Cardiac fibroblast (primary cell): ENCODE measurements around the gene CDK19.

Experiments
- DNase-seq, 2 donors: peaks; one replicate each; pipeline versions ENCODE4 v3.0.0 to v3.0.0-alpha.2; 2010; ENCODE audit warnings: low read depth in 2 of 2
- H3K4me3 ChIP-seq, 2 donors: replicated peaks in 1 of 2; 1 replicate in 1 of 2; 2 replicates in 1 of 2; pipeline ENCODE4 v1.5.1; 2011; ENCODE audit warnings: low read depth in 2 of 2, low read length in 2 of 2, mild to moderate bottlenecking in 2 of 2, moderate library complexity in 1 of 2
- CTCF ChIP-seq: IDR thresholded peaks from one replicate; pipeline ENCODE4 v1.5.1; 2011; ENCODE audit warnings: low read depth, mild to moderate bottlenecking, low read length, inconsistent platforms

The CDK19 gene

DNA sequence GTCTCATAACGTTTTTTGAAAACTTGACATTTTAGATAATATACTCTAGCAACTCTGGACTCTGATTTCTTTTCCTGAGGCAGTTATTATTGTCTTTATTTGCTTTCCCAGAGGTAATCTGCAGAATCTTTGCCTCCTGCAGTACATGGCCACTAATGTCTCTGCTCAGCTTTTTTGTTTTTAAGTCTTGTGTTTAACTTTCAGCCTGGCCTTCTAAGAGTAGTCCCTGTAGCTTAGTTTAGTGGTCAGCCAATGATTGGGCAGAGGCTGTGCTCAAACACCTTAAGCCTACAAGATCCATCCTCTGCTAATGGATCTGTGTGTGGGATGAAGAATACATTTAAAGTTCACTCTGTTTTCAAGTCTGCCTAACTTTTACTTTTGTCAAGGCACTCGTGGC is 241.7 kb downstream of the CDK19 start:
- H3K4me3 ChIP-seq = no peak overlapping the region
- no peak for TF ChIP-seq CTCF
- no peak for DNase-seq

- TF ChIP-seq CTCF = no peak
- H3K4me3 ChIP-seq = no peak overlapping the region
- no peak for DNase-seq
Measured at GRCh38 chr6:110573136-110573535, 242.1 kb downstream of the CDK19 start.

DNA sequence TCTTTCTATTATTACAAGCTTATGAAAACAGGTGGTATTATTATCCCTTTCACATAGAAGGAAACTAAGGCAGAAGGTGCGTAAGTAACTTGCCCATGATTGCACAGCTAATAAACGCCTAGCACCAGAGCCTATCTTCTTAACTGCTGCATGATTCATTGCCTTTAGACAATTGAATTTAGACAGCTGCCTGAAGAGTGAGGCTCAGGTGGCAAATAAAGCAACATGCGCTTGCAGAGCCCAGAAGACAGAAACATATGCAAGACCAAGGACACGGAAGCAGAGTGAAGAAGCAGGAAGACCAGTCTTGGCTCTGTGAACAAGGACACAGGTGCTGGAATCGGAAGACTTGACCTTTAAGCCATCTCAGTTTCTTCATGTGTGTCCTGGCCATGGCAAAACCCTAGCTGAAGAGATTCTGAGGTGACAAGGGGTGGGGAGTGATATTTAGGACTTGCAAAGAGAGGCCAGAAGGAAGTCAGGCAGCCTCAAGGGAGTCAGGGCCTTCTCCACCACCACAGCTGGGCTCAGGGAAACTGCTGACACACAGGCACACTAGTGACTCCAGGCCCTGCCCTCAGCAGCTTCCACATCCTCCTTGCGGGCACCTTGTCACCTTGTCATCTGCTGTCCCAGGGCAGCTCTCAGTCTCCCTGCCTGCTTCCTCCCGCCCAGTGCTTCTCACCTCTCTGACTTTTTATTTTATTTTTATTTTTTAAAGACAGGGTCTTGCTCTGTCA is 247.1 kb downstream of the CDK19 start:
- H3K4me3 ChIP-seq = no peak overlapping the region
- no peak for DNase-seq
- no peak for TF ChIP-seq CTCF

GRCh38 chr6:110566346-110567125 is 248.7 kb downstream of the CDK19 start:
- no peak for TF ChIP-seq CTCF
- no peak for DNase-seq
- no peak overlapping the region for H3K4me3 ChIP-seq

GRCh38 chr6:110564703-110565421 is 250.4 kb downstream of the CDK19 start:
- H3K4me3 ChIP-seq = no peak overlapping the region
- DNase-seq = no peak
- no peak for TF ChIP-seq CTCF

DNA sequence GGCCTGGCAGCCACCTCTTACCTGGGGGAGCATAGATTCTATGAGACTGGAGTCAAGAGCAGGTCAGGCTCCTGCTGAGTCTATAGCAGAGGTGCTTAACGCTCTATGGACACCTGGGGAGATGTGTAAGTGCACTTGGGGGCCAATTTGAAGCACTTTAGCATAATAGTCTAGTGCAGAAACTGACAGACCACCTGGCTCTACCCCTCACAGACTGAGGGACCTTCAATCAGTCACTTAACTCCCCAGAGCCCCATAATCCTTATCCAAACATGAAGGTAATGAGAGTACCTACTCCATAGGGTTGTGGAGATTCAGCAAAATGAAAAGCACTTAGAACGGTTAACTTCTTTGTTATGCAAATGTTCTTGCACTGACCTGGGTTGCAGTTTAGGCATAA is 251.6 kb downstream of the CDK19 start:
- no peak overlapping the region for H3K4me3 ChIP-seq
- no peak for DNase-seq
- TF ChIP-seq CTCF = no peak
